HG02678 (cell line): ENCODE results near the gene SHOC1.
"Not testable (repeated sequence)": the region's sequence is repeated elsewhere in the genome, so short reads cannot be mapped to it uniquely, and the experiment has no call there.

Source experiments
- ATAC-seq: cut with Tn5 transposase; IDR thresholded peaks from one replicate; pipeline ENCODE4 v1.9.1; 2021; ENCODE audit warnings: mild to moderate bottlenecking, moderate library complexity; ENCODE audit not compliant: unreplicated experiment

SHOC1 gene

GRCh38 chr9:111805830-111806241 is 11.1 kb upstream of the SHOC1 start:
- ATAC-seq, result no peak

- no peak for ATAC-seq
Observed at GRCh38 chr9:111805262-111805661, 10.5 kb upstream of the SHOC1 start.

DNA sequence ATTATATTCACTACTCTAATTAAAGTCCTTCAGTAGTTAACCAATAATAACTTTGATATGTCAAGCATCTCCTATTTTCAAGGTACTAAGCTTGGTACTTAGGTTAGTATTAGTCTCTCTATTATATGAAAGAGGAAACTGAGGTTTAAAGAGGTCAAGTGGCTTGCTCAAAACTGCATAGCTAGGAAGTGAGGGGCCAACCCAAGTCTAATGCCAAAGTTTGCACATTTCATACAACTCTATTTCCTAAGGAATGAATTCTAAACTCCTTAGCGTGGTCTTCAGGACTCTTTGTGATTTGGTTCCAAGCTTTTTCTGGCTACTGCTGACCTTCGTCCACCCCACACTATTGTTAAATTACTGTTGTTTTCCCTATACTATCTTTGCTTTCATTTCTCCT is 9.9 kb upstream of the SHOC1 start:
- ATAC-seq, result no peak

DNA sequence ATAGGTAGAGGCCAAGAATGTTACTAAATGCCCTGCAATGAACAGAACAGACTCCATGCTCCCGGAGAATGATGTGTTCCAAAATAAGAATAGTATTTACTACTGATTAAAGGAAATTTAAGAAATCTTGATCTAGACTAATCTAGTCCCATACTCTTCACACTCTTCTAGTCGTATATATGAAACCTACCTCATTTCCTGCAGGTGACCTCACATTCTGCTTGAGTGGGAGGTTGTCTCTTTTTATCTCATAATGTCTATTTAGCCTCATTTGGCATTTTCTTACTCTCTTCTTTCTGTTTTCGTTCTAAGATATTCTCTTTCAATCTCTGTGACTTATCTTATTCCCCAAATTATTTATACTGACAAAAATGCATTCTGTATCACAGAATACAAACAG is 9.2 kb upstream of the SHOC1 start:
- peak; percentile 48 for ATAC-seq

- ATAC-seq, result no peak
Observed at GRCh38 chr9:111799915-111800526, 5.3 kb upstream of the SHOC1 start.

DNA sequence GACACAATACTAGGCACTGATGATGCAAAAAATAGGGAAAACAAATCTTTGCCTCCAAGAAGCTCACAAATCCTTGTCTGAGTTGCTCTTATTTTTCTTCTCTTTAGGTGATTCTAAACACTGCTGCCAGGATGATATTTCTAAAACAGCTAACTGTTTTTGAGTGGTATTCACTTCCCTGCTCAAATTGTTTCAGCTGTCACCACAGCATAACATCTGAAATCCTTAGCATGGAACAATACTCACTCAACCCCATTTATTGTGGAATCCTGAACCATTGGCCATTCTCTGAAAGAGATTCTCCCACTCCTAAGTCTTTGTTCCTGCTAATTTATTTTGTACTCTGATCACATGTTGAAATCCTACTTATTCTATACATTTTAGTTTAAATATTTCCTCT is 4.8 kb upstream of the SHOC1 start:
- ATAC-seq, result no peak

DNA sequence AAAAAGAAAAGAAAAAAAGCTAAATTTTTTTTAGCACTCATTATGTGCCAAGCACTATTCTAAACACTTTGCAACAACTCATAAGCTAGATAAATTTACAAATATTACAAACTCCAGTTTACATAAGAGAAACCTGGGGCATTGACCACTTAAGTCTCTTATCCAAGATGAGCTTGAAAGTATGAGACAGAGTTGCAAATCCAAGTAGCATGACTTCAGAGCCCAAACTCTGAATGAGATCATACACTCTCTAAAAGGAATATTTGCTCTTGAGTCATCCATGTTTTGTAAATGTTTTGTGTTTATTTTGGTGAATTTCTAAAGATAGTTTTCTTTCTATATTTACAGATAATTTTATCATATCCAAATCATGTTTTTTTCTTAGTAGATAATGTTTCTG is 4.0 kb upstream of the SHOC1 start:
- ATAC-seq, result no peak

DNA sequence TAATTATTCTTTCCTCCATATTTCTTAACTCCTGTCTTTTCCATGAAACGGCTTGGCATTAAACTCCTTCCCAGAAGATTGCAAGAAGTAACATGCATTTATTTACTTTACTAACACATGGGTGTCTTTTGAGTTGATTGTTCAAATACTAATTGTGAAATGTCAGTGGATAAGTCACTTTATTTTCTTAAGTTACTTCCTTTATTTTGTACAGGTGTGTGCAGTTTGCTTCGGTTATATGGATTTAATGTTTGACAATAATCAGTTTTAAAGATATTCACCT is 761 bp upstream of the SHOC1 start:
- no peak for ATAC-seq

DNA sequence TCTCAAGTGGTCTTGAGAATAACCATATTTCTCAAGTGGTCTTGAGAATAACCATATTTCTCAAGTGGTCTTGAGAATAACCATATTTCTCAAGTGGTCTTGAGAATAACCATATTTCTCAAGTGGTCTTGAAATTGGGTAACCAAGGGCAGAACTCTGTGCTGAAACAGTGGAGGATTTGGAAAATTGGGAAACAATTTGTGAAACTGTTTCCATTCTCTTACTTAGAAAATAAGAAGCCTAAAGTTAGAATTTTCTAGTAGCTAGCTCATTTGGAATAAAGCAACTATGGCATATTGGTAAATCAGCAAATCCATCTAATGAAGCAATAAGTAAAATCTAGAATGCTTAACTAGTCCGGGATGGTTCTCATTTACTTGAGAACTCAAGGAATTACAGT is 2.9 kb downstream of the SHOC1 start:
- not testable (repeated sequence) for ATAC-seq

DNA sequence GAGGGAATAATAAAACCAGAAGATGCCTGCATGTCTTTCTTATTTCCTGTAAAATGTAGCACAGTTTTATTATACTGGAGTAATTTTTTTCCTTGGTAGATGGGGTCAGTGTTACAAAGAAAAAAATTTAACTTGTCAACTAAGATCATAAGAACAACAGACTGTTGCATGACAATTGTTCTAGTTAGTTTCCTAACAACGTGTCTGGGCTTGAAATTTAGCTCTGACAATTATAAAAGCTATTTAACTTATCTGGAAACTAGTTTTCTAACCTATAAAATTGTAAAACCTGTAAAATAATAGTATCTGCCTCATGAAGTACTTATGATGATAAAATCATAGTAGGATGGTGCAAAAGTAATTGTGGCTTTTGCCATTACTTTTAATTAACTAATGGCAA is 4.9 kb downstream of the SHOC1 start:
- ATAC-seq, result no peak

DNA sequence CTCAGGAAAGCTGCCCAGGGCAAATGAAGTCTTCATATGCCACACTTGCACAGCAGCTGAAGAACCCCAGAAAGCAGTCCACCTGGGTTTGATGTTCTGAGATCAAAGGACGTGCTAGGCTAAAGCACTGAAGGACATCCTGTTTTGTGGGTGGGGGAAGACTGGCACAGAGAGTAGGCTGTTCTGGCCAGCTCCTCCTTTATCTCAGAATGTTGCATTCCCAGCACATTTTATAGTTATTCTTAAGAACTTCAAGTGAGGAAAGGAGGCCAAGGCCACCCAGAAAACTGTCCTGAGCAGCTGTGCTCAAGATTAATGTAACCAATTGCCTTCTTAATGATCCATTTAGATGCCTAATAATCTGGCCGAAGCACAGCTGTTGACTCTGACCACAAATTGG is 10.9 kb downstream of the SHOC1 start:
- no peak for ATAC-seq

- ATAC-seq, result no peak
Observed at GRCh38 chr9:111783424-111783823, 11.3 kb downstream of the SHOC1 start.

DNA sequence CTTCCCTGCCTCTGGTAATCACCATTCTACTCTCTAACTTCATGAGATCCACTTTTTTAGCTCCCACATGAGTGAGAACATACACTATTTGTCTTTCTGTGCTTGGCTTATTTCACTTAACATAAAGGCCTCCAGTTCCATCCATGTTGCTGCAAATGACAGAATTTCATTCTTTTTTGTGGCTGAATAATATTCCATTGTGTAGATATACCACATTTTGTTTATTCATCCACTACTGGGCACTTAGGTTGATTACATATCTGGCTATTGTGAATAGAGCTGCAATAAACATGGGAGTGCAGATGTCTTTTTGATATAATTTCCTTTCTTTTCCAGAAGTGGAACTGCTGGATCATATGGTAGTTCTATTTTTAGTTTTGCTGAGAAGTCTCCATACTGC is 28.7 kb downstream of the SHOC1 start:
- no peak for ATAC-seq

- no peak for ATAC-seq
Observed at GRCh38 chr9:111762556-111762955, 32.2 kb downstream of the SHOC1 start.

DNA sequence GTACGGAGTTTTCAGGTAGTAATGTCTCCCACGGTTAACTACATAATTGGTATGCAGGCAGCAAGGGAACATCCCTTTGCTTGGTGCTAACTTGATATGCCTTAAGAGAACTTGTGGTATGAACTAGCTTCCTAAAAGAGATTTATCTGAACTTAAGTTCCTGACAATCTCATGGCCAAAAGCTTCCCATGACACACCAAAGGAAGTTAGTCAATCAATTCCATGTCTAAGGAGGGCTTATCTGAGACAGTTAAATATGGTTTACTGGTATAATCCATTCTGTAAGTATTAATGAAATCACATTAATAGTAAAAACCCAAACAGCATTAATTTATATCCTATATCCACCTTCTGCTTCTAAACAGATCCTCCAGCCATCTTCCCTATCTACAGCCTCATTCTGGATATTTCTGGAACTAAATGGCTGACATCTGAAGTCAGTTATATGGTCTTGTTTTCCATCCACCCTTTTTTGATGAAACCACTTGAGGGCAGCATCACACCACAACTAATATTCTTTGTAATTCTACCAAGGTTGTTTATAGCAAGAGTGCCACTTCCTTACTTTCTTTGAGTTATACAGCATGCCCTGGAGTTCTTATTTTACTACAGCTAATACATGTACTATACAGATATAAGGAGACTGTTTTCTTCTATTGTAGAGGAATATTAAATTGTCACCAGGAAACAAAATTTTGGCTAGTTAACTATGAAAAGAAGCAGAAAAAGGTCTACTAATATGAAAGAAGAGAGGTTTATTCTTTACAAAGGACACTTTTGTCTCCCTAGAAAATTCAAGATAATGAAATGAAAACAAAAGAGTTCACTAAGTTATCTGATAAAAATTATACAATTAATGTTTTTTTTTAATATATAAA is 34.7 kb downstream of the SHOC1 start:
- ATAC-seq, result peak; percentile 71

DNA sequence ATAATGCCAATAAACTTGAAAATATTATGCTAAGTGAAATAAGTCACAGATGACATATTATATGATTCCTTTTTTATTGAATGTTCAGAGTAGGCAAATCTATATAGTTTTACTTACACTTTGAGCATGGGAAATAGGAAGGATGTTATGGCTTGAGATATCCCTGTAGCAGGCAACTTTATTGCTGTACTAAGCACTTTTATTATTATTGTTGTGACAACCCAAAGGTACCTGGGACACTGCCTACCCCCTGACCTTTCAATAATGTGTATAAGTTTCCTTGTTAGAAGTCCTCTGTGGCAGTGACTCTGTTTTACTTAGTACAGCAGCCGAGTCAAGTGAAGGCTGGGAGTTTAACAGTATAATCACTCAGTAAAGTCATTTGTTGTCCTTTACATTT is 39.9 kb downstream of the SHOC1 start:
- no peak for ATAC-seq

DNA sequence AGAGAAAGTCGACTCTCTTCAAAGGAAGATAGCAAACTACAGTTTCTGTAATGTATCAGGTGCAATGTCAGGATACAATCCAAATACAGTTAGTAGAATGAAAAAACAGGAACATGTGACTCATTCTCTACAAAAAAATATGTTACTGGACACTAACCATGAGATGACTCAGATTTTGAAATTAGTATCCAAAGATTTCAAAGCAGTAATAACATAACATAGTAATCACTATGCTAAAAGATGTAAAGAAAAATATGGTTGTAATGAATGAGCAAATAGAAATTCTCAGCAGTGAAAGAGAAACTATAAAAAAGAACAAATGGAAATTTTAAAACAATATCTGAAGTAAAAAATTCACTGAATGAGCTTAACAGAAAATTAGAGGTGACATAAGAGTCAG is 42.3 kb downstream of the SHOC1 start:
- no peak for ATAC-seq
